A549 (cell line): ENCODE data around the gene ARFGEF3.

Experiments used
- CTCF ChIP-seq: fragments of >200 bp; sonication (Bioruptor Twin); formaldehyde crosslinking; IDR thresholded peaks from 3 replicates; pipeline ENCODE4 v1.5.1; 2016
- JUNB ChIP-seq: fragments of >200 bp; sonication (Bioruptor Twin); formaldehyde crosslinking; IDR thresholded peaks from 2 replicates; pipeline ENCODE4 v1.6.1; 2016
- RAD21 ChIP-seq, 2 experiments: fragments of >200 bp in 1 of 2; sonication (Bioruptor Twin) in 1 of 2; formaldehyde crosslinking in 1 of 2; IDR thresholded peaks in 1 of 2; conservative IDR thresholded peaks in 1 of 2; 2 replicates in 1 of 2; 3 replicates in 1 of 2; pipeline ENCODE4 v1.6.1; 2012 to 2018; ENCODE audit warnings: inconsistent platforms in 1 of 2

DNA sequence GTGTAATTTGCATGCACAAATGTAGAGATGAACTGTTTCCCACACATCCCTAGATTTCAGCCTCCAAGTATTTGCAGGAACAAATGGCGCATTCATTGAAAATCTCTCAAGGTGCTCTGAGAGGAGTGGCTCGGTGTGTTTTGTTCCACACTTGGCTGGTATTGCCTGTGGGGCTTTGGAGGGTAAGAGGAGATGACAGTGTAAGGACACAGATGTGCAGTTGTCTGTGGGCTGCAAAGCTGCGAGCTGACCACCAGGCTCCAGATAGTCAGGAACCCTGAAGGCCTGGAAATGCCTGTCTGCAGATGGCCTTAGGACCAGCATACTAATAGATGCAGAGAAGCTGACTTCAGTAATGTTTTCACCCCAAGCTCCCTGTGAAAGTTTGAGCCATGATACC lies 114.2 kb downstream of the ARFGEF3 start:
- TF ChIP-seq CTCF, result no peak
- TF ChIP-seq RAD21 (conservative IDR thresholded peaks at IDR 0.05 in 1 of 2, IDR thresholded peaks at IDR 0.05 in 1 of 2), result no peak
- no peak for TF ChIP-seq JUNB
